ENCODE results near the gene CPOX. TPM values are rescaled to one million over a fixed set of nuclear protein-coding genes. Genes with fewer than 3 reads are reported as not detected.

The CPOX gene
- total and polyA plus RNA-seq, 2 experiments from 2014 or later, result 13.3 to 38.3 TPM

- H3K27ac ChIP-seq (ENCODE audit: low read depth), result no peak overlapping the region
- H3K4me1 ChIP-seq (ENCODE audit: insufficient read depth), result peaks cover 5% of the 10 kb centered on the region; the same call in 1 of the 2 replicates
- no peaks in the 10 kb centered on the region for H3K36me3 Mint-ChIP-seq (ENCODE audit: low read depth)
- H3K4me2 ChIP-seq, result no peak overlapping the region
- H4K20me1 ChIP-seq (replicated peaks; ENCODE audit: insufficient read depth), result no peaks in the 10 kb centered on the region
- H3K4me3 Mint-ChIP-seq, result no peak overlapping the region
- H2AFZ ChIP-seq, result no peak overlapping the region
- DNase-seq (ENCODE audit: low spot score), result no peak
- H3K27me3 Mint-ChIP-seq (ENCODE audit: insufficient read depth, low read depth, poor library complexity), result peaks cover 6% of the 10 kb centered on the region
- no peak for ATAC-seq
- no peaks in the 10 kb centered on the region for H3F3A ChIP-seq (replicated peaks; ENCODE audit: low read depth)
- H3K27me3 ChIP-seq (ENCODE audit: insufficient read depth), result no peaks in the 10 kb centered on the region
- H3K79me2 ChIP-seq (replicated peaks; ENCODE audit: insufficient read depth), result no peaks in the 10 kb centered on the region
- TF ChIP-seq POLR2AphosphoS5 (IDR thresholded peaks at IDR 0.05; ENCODE audit: low read depth), result no peak
- no peak for TF ChIP-seq CREB1 (CRISPR knock-in tag; IDR thresholded peaks at IDR 0.05; ENCODE audit: low read depth)
- no peaks in the 10 kb centered on the region for H3K36me3 ChIP-seq (ENCODE audit: insufficient read depth)
- no peaks in the 10 kb centered on the region for H3K9me3 Mint-ChIP-seq
- H3K9me2 ChIP-seq (ENCODE audit: insufficient read depth), result no peaks in the 10 kb centered on the region
- peaks cover 8% of the 10 kb centered on the region for H3K4me1 Mint-ChIP-seq
- no peak overlapping the region for H3K27ac Mint-ChIP-seq
- no peak overlapping the region for H3K4me3 ChIP-seq
Observed at GRCh38 chr3:98598492-98598891, 5.1 kb upstream of the CPOX start.

DNA sequence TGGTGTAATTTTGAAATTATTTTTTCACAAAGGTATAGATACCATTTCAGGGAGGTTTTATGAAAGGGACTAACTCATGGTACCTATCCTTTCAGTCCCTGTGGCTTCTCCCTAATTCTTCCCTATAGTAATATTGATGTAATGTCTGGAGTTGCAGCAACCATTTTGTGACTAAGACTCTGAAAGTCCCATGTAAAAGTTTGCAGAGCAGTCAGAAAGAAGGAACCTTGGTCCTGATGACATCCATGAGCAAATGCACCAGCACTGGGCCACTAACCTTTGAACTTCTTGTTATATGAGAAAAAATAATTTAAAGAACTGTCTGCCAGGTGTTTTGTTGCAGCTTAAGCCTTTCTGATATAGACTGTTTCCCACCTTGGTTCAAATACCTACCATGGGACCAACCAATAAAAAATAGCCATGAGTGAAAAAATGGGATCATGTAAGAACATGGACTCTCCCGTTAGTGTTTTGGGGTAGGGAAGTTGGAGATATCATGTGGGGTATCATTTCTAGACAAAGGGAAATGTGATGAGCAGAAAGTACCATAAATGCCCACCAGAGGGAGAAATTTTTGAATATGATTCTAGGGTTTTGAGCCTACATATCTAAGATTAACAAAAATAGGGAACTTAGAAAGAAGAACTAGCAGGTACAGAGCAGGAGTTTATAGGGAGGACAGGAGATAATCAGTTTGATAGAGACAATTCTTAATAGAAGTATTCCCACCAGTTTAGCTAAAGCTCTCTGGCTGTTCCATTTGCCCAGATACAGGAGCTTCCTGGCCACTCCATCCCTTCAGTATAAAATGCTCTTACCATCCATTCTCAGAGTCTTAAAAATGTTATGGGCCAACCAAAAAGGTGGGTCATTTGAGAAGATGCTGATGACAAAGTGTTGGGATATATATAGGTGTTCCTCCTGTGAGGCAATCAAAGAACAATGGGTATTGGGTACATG, 3.4 kb upstream of the CPOX start:
- H2AFZ ChIP-seq, result no peak overlapping the region
- Mint-ChIP-seq H3K4me3 (no peak overlapping the region), H3K36me3 (ENCODE audit: low read depth) (no peaks in the 10 kb centered on the region), H3K27ac (no peak overlapping the region), H3K9me3 (no peaks in the 10 kb centered on the region), H3K4me1 (peaks cover 14% of the 10 kb centered on the region), H3K27me3 (ENCODE audit: insufficient read depth, low read depth, poor library complexity) (peaks cover 8% of the 10 kb centered on the region)
- ATAC-seq, result no peak
- H3K4me1 ChIP-seq (ENCODE audit: insufficient read depth), result peaks cover 12% of the 10 kb centered on the region
- no peak overlapping the region for H3K4me2 ChIP-seq
- no peak overlapping the region for H3K27ac ChIP-seq (ENCODE audit: low read depth)
- H3F3A ChIP-seq (replicated peaks; ENCODE audit: low read depth), result no peaks in the 10 kb centered on the region
- TF ChIP-seq CTCF (conservative IDR thresholded peaks at IDR 0.05; ENCODE audit: low read depth in 2 of 2), result peak in 1 of 2 experiments; percentile 65; a peak in 3 of 4 replicates
- TF ChIP-seq CREB1 (CRISPR knock-in tag; IDR thresholded peaks at IDR 0.05; ENCODE audit: low read depth), result no peak
- H4K20me1 ChIP-seq (replicated peaks; ENCODE audit: insufficient read depth), result peaks cover 7% of the 10 kb centered on the region
- H3K27me3 ChIP-seq (ENCODE audit: insufficient read depth), result no peaks in the 10 kb centered on the region
- peaks cover 11% of the 10 kb centered on the region for H3K79me2 ChIP-seq (replicated peaks; ENCODE audit: insufficient read depth)
- peak; percentile 42 for DNase-seq (ENCODE audit: low spot score)
- no peak overlapping the region for H3K4me3 ChIP-seq
- no peaks in the 10 kb centered on the region for H3K36me3 ChIP-seq (ENCODE audit: insufficient read depth)
- no peaks in the 10 kb centered on the region for H3K9me2 ChIP-seq (ENCODE audit: insufficient read depth)

GRCh38 chr3:98596087-98596486, 2.7 kb upstream of the CPOX start:
- H3F3A ChIP-seq (replicated peaks; ENCODE audit: low read depth), result no peaks in the 10 kb centered on the region
- no peaks in the 10 kb centered on the region for H3K36me3 ChIP-seq (ENCODE audit: insufficient read depth)
- no peak overlapping the region for H2AFZ ChIP-seq
- H3K9me2 ChIP-seq (ENCODE audit: insufficient read depth), result no peaks in the 10 kb centered on the region
- no peak overlapping the region for H3K4me2 ChIP-seq
- peaks cover 11% of the 10 kb centered on the region for H3K79me2 ChIP-seq (replicated peaks; ENCODE audit: insufficient read depth)
- ATAC-seq (no peak), DNase-seq (ENCODE audit: low spot score) (no peak)
- Mint-ChIP-seq H3K27me3 (ENCODE audit: insufficient read depth, low read depth, poor library complexity) (peaks cover 8% of the 10 kb centered on the region), H3K4me1 (peaks cover 19% of the 10 kb centered on the region), H3K27ac (no peak overlapping the region), H3K4me3 (no peak overlapping the region), H3K9me3 (no peaks in the 10 kb centered on the region), H3K36me3 (ENCODE audit: low read depth) (peaks cover 3% of the 10 kb centered on the region; the same call in 1 of the 3 replicates)
- no peak overlapping the region for H3K4me3 ChIP-seq
- H3K4me1 ChIP-seq (ENCODE audit: insufficient read depth), result peaks cover 12% of the 10 kb centered on the region
- no peak overlapping the region for H3K27ac ChIP-seq (ENCODE audit: low read depth)
- peaks cover 7% of the 10 kb centered on the region for H4K20me1 ChIP-seq (replicated peaks; ENCODE audit: insufficient read depth)
- H3K27me3 ChIP-seq (ENCODE audit: insufficient read depth), result no peaks in the 10 kb centered on the region
- no peak for TF ChIP-seq CTCF (conservative IDR thresholded peaks at IDR 0.05; ENCODE audit: low read depth in 2 of 2)
- TF ChIP-seq CREB1 (CRISPR knock-in tag; IDR thresholded peaks at IDR 0.05; ENCODE audit: low read depth), result no peak
- TF ChIP-seq ETS1 (IDR thresholded peaks at IDR 0.05), result no peak
- no peak for TF ChIP-seq EZH2 (IDR thresholded peaks at IDR 0.05; ENCODE audit: low read depth, unreplicated experiment)

Measured in GM23338 (cell line).